ENCODE measurements around the gene C1orf159. TPM values are rescaled to one million over a fixed set of nuclear protein-coding genes. Genes with fewer than 3 reads are reported as not detected.

C1orf159 gene
- total and polyA plus RNA-seq, 2 donors (not counting 1 experiment from before 2014, with no cell fraction given), result 23.0 to 25.6 TPM

GRCh38 chr1:1065265-1065939 lies 50.5 kb downstream of the C1orf159 start:
- H3K27ac Mint-ChIP-seq, result no peak overlapping the region
- Histone ChIP-seq H3K9ac (ENCODE audit: low read length) (no peak overlapping the region), H3K27me3 (replicated peaks in 1 of 4; ENCODE audit: control extremely low read depth in 1 of 4, control insufficient read depth in 3 of 4, insufficient read depth in 4 of 4, low read length in 3 of 4) (peaks cover 0 to 40% (median 21%) of the 10 kb centered on the region in 4 experiments), H3K27ac (ENCODE audit: low read length in 2 of 2) (no peak overlapping the region), H3K4me2 (replicated peaks; ENCODE audit: low read depth, low read length, poor library complexity, severe bottlenecking) (no peak overlapping the region), H3K36me3 (replicated peaks in 1 of 2; ENCODE audit: control extremely low read depth in 1 of 2, control insufficient read depth in 1 of 2, extremely low read depth in 1 of 2, insufficient read depth in 2 of 2, low read length in 1 of 2) (no peaks in the 10 kb centered on the region), H3K4me1 (ENCODE audit: control insufficient read depth in 2 of 2, insufficient read depth in 2 of 2, low read length in 2 of 2) (peaks cover 42% of the 10 kb centered on the region in 2 donors), H3K9me3 (ENCODE audit: control extremely low read depth in 1 of 3, control insufficient read depth in 2 of 3, insufficient read depth in 1 of 3, low read length in 2 of 3) (peaks cover 0 to 20% (median 0%) of the 10 kb centered on the region in 3 donors), H4K20me1 (ENCODE audit: control insufficient read depth, insufficient read depth, low read length, poor library complexity, severe bottlenecking) (peaks cover 13% of the 10 kb centered on the region), H2AFZ (ENCODE audit: insufficient read depth, low read depth, low read length, poor library complexity, severe bottlenecking) (no peak overlapping the region), H3K79me2 (ENCODE audit: control insufficient read depth, insufficient read depth, low read length) (no peaks in the 10 kb centered on the region), H3K4me3 (ENCODE audit: control extremely low read depth in 1 of 5, extremely low read depth in 1 of 5, insufficient read depth in 1 of 5, low read depth in 2 of 5, low read length in 4 of 5) (no peak overlapping the region)
- TF ChIP-seq EZH2 (IDR thresholded peaks at IDR 0.05; ENCODE audit: borderline replicate concordance, insufficient read depth, low read depth, low read length, poor library complexity, severe bottlenecking) (no peak), CTCF (IDR thresholded peaks at IDR 0.05) (no peak)
- H3K4me3 Mint-ChIP-seq, result no peak overlapping the region
- peaks cover 33% of the 10 kb centered on the region for H3K4me1 Mint-ChIP-seq
- no peaks in the 10 kb centered on the region for H3K27me3 Mint-ChIP-seq
- intact Hi-C loops (cut with micrococcal nuclease), result loop anchor here (10.0 kb wide), 1 partner anchor 51 kb away; the partner anchor contains the start of gene ISG15
- ATAC-seq (ENCODE audit: low read depth), result no peak
- DNase-seq, result no peak
- ChIA-PET CTCF (interaction anchor here (2.0 kb wide), 1 partner anchor 63 kb away, joined by 6 read pairs; no protein-coding TSS in a partner anchor), POLR2A (interaction anchor here (2.5 kb wide), 1 partner anchor 32 kb away, joined by 27 read pairs; no protein-coding TSS in a partner anchor)
- WGBS (ENCODE audit: insufficient coverage), result 80% methylated on average over 13 of the region's 20 CpGs
- H3K9me3 Mint-ChIP-seq (ENCODE audit: insufficient read depth), result no peaks in the 10 kb centered on the region
